Transverse colon (tissue), 3 donors: ENCODE measurements around the gene RRAGD.

Experiments
- POLR2A ChIP-seq: fragments of 450-650 bp; IDR thresholded peaks from one replicate; pipeline ENCODE4 v1.6.1; 2016; ENCODE audit warnings: antibody characterized with exemption, mild to moderate bottlenecking, moderate library complexity
- TF ChIP-seq, protein P1 (sequence below), 5 experiments: fragments of 200-600 bp in 3 of 5; fragments of 450-650 bp in 2 of 5; sonication (generic) in 3 of 5; IDR thresholded peaks; 1 replicate in 2 of 5; 2 replicates in 3 of 5; pipeline ENCODE4 v1.5.1; 2016 to 2017; ENCODE audit warnings: antibody characterized with exemption in 5 of 5, inconsistent platforms in 3 of 5, mild to moderate bottlenecking in 2 of 5, moderate library complexity in 1 of 5

DNA sequence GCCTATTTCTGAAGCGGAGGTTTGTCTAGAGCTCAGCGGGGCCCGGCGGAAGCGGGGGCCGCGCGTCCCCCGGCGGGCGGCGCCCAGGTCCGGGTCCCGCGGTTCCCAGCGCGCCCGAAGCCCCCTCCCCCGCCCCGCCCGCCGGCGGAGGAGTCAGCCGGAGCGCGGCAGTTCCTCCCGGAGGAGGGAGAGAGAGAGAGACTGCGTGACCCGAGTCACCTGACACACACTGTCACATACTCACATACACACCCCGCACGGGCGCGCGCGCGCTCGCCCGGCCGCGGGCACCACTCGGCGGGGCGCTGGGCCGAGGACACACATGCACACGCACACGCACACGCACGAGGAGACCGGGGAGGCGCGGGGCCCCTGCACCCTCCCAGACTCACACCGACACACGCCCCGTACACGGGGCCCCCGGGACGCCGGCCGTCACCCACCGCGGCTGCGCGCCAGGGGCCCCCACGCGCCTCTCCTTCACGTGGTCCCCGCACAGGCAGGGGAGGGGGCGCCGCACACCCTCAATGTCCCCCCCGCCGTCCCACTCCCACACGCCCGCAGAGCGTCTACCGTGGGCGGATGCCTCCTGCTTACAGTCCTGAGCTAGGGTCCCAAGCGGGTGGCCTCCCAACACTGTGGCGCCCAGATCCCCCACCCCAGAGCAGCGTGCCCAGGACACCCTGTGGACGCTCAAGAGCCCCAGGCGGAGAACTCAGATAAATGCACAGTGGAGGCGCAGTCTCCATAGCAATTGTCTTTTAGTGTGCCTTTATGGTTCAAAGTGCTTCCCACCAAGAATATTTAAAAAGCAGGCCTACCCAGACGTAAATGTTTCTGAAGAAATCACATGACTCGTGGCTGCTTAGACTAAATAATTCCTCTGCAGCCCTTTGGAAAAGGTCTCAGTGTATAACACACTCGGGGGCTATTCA is at the start of gene RRAGD:
- no peak for TF ChIP-seq POLR2A
- TF ChIP-seq, protein P1, sequence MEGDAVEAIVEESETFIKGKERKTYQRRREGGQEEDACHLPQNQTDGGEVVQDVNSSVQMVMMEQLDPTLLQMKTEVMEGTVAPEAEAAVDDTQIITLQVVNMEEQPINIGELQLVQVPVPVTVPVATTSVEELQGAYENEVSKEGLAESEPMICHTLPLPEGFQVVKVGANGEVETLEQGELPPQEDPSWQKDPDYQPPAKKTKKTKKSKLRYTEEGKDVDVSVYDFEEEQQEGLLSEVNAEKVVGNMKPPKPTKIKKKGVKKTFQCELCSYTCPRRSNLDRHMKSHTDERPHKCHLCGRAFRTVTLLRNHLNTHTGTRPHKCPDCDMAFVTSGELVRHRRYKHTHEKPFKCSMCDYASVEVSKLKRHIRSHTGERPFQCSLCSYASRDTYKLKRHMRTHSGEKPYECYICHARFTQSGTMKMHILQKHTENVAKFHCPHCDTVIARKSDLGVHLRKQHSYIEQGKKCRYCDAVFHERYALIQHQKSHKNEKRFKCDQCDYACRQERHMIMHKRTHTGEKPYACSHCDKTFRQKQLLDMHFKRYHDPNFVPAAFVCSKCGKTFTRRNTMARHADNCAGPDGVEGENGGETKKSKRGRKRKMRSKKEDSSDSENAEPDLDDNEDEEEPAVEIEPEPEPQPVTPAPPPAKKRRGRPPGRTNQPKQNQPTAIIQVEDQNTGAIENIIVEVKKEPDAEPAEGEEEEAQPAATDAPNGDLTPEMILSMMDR (IDR thresholded peaks at IDR 0.05): peak in 1 of 5 experiments; percentile 16
